ENCODE data around the gene P2RX5.
A peak's percentile ranks its signal among the peaks of the same experiment; 100 is the strongest.
"Not testable (repeated sequence)": the region's sequence is repeated elsewhere in the genome, so short reads cannot be mapped to it uniquely, and the experiment has no call there.

The P2RX5 gene

DNA sequence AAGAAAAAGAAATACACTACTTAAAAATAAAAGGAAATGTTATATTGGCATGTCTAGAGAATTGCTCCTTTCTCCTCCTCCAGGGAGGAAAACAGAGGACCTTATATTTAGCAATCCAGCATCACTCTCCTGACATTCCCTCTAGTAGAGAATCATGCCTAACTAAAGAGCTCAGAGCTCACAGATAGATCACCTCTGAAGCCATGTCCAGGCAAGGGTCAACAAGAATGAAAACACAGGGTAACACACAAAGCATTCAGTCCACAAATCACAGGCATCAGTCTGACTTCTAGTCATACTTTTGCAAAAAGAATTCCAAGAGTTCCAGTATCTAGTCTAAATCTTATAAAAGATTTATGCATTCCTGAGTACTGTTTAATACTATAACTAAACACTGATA, 23.3 kb upstream of the P2RX5 start:
- in situ Hi-C loops (cut with HindIII; ENCODE audit: low pct_ligation_motif_present, low pct_unique_long_range_greater_than_20kb, low sequenced_read_pairs), result no loop called here
- DNase-seq, result no peak

DNA sequence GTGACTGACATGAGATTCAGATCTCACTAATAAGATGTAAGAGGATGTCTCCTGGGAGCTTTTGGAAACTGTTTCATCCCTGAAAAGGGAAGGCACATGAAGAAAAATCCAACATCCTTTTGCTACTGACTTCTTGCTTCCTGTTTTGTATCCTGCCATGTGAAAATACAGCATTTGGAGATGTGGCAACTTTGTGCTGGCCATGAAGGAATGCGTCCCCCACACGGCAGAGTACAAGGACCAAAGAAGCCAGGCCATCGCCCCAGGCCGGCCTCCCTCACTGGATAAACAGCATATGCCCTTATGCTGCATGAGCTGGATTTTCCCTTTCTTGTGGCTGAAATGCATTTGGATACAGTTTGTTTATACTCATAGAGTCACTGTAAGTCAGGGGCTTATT, 22.2 kb upstream of the P2RX5 start:
- in situ Hi-C loops (cut with HindIII; ENCODE audit: low pct_ligation_motif_present, low pct_unique_long_range_greater_than_20kb, low sequenced_read_pairs), result no loop called here
- no peak for DNase-seq

DNA sequence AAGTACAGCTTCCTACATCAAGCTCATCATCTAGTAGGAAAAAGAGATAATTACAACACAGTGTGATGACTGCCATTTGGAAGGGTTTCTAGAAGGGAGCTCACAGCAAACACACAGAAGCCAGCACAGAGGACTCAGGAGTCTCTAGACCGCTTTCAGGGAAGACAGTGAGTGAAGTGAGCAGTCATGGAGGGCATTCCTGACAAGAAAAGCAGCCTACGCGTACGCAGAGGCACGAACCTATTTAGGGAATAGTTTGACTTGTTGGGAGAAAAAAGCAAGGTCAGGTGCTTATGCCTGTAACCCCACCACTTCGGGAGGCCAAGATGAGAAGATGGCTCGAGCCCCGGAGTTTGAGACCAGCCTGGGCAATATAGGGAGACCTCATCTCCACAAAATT, 19.3 kb upstream of the P2RX5 start:
- no peak for DNase-seq
- in situ Hi-C loops (cut with HindIII; ENCODE audit: low pct_ligation_motif_present, low pct_unique_long_range_greater_than_20kb, low sequenced_read_pairs), result no loop called here

DNA sequence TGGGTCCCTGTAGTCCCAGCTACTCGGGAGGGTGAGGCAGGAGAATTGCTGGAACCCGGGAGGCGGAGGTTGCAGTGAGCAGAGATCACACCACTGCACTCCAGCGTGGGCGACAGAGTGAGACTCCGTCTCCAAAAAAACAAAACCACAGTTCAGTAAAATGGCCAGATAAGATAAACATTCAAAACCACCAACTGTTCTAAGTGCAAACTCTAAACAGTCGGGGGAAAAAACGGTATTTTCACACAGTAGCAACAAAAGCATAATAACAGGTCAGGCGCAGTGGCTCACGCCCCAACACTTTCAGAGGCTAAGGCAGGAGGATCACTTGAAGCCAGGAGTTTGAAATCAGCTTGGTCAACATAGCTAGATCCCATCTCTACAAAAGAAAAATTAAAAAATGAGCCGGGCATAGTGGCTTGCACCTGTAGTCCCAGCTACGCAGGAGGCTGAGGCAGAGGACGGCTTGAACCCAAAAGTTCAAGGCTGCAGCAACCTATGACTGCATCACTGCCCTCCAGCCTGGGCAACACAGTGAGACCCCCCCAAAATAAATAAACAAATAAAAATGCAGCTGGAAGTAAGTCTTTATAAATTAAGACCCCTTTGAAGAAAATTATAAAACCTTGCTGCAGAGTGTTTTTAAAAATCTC, 17.0 kb upstream of the P2RX5 start:
- DNase-seq, result no peak
- in situ Hi-C loops (cut with HindIII; ENCODE audit: low pct_ligation_motif_present, low pct_unique_long_range_greater_than_20kb, low sequenced_read_pairs), result no loop called here

DNA sequence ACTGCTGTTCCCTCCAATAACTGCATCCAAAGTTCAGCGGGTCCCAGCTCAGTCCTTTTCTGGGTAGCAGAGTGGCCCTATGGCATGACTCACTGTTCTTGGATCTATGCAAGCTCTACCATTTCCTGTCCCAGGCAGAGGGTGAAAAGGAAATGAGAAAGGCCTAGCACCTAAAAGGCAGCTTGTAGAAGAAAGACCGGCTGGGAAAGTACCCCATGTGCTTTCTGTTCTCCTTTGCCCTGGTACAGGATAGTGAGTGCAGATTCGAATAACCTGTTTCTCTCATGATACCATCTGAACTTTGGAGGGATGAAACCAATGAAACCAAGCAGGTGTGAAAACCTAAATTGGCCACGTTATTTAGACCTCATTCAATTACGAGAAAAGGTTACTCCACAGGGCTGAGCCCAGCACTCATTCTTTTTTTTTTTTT, 15.0 kb upstream of the P2RX5 start:
- in situ Hi-C loops (cut with HindIII; ENCODE audit: low pct_ligation_motif_present, low pct_unique_long_range_greater_than_20kb, low sequenced_read_pairs), result no loop called here
- peak; percentile 59 for DNase-seq

DNA sequence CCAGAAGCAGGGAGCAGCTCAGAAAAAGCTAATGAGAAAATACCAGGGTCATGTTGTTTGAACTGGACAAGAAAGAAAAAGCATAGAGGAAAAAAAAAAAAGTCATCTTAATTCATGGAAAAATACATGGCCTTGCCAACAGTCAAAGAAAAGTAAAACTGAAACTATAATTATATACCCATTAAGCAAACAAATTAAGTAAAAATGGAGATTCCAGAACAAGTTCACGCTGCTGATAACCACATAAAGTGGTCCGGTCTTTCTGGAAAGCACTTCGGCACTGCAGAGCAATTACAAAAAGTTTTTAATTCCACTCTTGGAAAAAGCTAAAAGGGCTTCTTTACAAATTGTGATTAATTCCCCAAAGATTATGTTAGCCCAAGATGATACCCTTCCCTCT, 12.4 kb upstream of the P2RX5 start:
- in situ Hi-C loops (cut with HindIII; ENCODE audit: low pct_ligation_motif_present, low pct_unique_long_range_greater_than_20kb, low sequenced_read_pairs), result no loop called here
- no peak for DNase-seq

DNA sequence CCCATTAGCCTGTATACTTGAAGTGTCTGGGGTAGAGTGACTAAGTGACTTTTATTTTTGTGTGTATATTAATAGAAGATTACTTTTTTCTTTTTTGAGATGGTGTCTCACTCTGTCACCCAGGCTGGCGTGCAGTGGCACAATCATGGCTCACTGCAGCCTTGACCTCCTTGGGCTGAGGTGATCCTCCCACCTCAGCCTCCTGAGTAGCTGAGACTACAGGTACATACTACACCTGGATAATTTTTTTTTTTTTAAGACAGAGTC, 9.7 kb upstream of the P2RX5 start:
- DNase-seq; in situ Hi-C loops (cut with HindIII; ENCODE audit: low pct_ligation_motif_present, low pct_unique_long_range_greater_than_20kb, low sequenced_read_pairs): not testable (repeated sequence)

DNA sequence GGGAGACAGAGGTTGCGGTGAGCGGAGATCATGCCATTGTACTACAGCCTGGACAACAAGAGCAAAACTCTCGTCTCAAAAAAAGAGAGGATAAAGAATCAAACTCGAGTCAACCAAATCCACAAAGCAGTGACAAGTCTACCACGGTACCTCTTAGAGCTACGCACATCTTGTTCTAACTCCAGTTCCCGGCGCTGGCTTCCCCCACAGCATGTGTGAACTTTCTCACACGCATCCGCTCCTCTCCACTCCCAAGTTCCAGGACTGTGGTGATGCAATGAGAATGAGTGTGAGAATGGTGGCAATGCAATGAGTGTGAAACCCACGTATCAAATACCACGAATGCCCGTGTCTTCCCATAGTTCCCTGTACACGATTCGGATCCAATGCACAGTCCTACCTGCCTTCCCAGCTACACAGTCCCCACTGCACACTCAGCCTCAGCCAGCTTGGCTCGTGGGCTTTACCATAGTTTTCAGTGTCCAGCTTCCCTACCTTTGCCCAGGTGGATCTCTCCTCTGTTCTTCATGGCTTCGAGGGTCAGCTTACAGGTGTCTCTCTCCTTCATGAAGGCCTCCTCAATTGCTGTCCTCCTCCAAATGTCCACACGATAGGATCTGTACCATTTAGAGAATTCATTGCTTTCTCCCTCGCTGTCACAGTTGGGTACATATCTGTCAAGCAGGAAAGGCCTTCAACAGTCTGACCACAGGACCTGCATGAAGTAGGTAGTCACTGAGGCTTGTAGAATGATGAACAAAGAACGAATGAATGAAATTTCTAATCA, 9.2 kb upstream of the P2RX5 start:
- no peak for DNase-seq
- in situ Hi-C loops (cut with HindIII; ENCODE audit: low pct_ligation_motif_present, low pct_unique_long_range_greater_than_20kb, low sequenced_read_pairs), result no loop called here

DNA sequence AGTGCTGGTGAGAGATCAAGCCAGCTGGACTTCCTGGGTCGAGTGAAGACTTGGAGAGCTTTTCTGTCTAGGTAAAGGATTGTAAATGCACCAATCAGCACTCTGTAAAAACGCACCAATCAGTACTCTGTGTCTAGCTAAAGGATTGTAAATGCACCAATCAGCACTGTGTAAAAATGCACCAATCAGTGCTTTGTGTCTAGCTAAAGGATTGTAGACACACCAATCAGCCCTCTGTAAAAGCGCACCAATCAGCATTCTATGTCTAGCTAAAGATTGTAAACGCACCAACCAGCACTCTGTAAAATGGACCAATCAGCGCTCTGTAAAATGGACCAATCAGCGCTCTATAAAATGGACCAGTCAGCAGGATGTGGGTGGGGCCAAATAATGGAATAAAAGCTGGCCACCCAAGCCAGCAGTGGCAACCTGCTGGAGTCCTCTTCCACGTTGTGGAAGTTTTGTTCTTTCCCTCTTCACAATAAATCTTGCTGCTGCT, 6.1 kb upstream of the P2RX5 start:
- DNase-seq; in situ Hi-C loops (cut with HindIII; ENCODE audit: low pct_ligation_motif_present, low pct_unique_long_range_greater_than_20kb, low sequenced_read_pairs): not testable (repeated sequence)

DNA sequence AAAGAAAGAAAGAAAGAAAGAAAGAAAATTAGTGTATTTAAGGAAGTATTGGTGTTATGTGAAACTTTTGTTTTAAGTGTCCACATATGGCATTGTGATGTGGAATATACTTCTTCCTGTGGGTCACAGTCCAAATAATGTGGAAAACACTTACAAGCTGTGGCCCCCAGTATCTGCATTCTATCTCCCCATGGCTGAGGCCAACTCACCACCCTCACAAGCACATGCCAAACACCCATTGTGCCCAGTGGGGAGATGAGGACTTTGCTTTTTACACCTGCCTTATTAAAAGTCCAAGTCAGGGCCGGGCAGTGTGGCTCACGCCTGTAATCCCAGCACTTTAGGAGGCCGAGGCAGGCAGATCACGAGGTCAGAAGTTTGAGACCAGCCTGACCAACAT, 4.0 kb upstream of the P2RX5 start:
- DNase-seq, result no peak
- in situ Hi-C loops (cut with HindIII; ENCODE audit: low pct_ligation_motif_present, low pct_unique_long_range_greater_than_20kb, low sequenced_read_pairs), result no loop called here

DNA sequence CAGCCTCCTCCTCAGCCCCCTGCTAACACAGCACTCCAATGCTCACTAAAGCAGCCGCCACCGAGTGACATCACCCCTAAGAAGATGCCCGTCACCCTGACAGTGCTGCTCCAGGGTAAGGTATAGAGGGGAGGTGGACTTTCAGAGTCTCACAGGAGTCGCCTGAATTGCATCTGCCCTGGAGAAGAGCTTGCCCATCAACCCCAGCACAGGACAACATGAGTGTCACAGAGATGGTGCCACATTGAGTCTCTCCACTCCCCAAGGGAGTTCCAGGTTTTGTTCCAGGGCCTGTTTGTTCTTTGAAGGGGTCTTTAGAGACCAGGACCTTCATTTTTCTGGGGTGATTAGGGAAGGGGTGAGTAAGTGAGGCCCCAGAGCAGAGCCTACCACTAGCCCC, 2.2 kb upstream of the P2RX5 start:
- in situ Hi-C loops (cut with HindIII; ENCODE audit: low pct_ligation_motif_present, low pct_unique_long_range_greater_than_20kb, low sequenced_read_pairs), result no loop called here

DNA sequence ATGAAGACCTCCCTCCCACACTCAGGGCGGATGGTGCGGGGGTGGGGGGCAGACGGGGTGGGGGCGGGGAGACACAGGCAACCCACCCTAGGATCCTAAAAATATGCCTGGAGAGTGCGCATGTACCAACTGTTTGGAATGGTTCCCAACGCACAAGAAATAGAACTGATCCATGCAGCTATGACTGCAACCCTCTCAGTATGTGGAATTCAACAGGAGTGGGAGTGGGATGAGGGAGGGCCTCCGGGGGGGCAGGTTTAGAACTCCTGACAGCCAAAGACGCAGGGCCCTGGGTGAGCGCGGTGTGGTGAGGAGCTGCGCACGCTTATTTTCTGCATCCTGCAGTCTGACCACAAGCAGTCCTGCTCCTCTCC, 1.1 kb upstream of the P2RX5 start:
- in situ Hi-C loops (cut with HindIII; ENCODE audit: low pct_ligation_motif_present, low pct_unique_long_range_greater_than_20kb, low sequenced_read_pairs), result no loop called here
- DNase-seq, result no peak

More for the DNA sequence above, 2.2 kb upstream of the P2RX5 start:
- no peak for DNase-seq

DNA sequence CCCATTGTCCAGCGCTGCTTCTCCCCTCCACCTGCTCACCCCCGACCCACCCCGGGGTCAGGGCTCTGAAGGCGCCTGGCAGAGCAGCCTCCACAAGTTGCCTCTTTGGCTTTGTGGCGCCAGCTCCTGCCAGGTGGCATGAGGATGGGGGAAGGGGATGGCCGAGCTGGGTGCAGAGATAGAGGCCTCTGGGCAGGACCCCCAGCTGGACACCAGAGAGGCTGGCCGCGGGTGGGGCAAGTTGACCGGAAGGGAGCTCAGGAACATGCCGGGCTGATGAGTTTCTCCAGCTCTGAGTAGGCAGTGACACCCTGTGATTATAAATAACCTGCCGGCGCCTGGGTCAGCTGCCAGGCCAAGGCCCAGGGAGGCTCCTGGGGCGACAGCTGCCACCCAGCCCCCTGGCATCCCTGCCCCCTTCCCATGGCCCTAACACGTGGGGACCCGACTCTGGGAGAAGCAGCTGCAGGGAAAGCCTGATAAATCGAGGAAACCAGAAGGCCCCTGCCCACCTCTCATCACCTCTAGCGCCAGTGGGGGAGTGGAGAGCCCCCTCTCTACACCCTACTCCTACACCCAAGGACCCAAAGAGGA, 729 bp downstream of the P2RX5 start:
- DNase-seq, result peak; percentile 50
- in situ Hi-C loops (cut with HindIII; ENCODE audit: low pct_ligation_motif_present, low pct_unique_long_range_greater_than_20kb, low sequenced_read_pairs), result no loop called here

DNA sequence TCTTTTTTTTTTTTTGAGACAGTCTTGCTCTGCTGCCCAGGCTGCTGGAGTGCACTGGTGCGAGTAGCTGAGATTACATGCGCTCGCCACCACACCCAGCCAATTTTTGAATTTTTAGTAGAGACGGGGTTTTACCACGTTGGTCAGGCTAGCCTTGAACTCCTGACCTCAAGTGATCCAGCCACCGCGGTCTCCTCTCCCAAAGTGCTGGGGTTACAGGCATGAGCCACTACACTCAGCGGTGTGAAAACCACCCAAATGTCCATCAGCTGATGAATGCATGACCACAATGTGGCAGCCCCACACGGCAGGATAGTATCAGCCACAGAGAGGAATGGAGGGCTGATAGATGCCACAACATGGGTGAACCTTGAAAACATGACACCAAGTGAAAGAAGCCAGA, 2.1 kb downstream of the P2RX5 start:
- DNase-seq, result no peak
- in situ Hi-C loops (cut with HindIII; ENCODE audit: low pct_ligation_motif_present, low pct_unique_long_range_greater_than_20kb, low sequenced_read_pairs), result no loop called here

DNA sequence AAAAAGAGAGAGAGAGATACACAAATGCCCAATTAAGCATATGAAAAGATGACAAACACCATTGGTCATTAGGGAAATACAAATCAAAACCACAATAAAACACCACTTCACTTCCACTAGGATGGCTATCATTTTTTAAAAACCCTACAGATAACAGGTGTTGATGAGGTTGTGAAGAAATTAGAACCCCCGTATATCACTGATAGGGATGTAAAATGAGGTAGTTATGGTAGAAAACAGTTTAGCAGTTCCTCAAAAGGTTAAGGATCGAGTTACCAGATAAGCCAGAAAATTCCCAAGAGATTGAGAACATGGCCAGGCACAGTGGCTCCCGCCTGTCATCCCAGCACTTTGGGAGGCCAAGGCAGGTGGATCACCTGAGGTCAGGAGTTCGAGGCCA, 2.8 kb downstream of the P2RX5 start:
- in situ Hi-C loops (cut with HindIII; ENCODE audit: low pct_ligation_motif_present, low pct_unique_long_range_greater_than_20kb, low sequenced_read_pairs), result no loop called here
- no peak for DNase-seq

DNA sequence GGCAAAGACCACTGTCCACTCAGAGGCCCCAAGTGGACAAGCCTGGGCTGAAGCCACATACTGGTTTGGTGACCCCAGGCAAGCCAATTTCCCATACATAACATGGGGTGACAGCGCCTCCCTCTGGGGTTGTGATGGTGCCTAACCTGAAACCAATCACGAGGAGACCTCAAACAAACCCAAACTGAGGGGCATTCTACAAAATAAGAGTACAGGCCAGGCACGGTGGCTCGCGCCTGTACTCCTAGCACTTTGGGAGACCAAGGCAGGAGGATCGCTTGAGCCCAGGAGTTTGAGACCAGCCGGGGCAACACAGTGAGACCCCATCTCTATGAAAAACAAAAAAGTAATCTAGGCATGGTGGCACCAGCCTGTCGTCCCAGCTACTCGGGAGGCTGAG, 3.6 kb downstream of the P2RX5 start:
- no peak for DNase-seq
- in situ Hi-C loops (cut with HindIII; ENCODE audit: low pct_ligation_motif_present, low pct_unique_long_range_greater_than_20kb, low sequenced_read_pairs), result no loop called here

DNA sequence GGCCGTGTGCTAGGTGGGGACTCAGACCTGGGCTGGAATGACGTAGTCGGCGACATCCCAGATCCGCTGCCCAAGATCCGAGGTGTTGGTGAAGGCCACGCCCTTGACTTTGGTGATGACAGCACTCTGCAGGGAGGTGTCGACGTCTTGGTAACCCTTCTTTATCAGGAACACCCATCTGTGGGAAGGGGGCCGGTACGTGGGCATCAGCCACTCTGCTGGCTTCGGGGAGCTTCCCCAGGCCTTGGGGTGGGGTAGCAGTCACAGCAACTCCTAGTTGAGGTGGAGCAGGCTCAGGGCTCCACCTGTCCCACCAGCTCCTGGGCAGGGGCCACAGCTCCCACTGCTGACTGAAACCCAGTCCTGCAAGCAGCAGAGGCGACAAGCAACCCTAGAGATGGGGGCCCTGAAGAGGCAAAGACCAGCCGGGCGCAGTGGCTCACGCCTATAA, 4.3 kb downstream of the P2RX5 start:
- in situ Hi-C loops (cut with HindIII; ENCODE audit: low pct_ligation_motif_present, low pct_unique_long_range_greater_than_20kb, low sequenced_read_pairs), result no loop called here
- DNase-seq, result no peak

DNA sequence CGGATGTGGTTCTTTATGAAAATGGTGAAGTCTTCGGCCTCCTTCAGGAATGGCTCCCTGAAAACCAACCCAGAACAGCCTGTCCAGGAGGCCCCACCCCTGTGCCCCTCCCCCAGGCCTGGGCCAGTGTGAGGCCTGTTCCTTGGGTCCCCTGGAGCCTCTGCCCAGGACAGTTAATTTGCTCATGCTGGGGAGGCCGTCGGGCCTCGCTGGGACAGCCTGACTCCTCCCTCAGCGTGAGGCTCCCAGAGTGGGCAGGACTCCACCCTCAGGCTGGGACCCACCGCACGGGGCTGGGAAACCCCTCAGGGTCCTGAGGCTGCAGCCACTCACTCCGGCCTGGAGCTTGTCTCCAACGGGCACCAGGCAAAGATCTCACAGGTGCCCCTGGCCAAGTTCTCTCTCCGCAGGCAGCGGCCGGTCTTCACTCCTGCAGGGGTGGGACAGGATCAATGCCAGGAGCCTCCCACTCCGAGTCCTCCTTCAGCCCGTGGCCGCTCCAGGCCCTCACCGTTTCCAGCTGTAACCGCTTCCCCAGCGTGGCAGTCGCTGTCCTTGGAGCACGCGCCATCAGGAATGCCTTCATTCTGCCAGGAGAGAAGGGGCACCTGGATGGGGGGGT, 5.8 kb downstream of the P2RX5 start:
- no peak for DNase-seq
- in situ Hi-C loops (cut with HindIII; ENCODE audit: low pct_ligation_motif_present, low pct_unique_long_range_greater_than_20kb, low sequenced_read_pairs), result no loop called here

DNA sequence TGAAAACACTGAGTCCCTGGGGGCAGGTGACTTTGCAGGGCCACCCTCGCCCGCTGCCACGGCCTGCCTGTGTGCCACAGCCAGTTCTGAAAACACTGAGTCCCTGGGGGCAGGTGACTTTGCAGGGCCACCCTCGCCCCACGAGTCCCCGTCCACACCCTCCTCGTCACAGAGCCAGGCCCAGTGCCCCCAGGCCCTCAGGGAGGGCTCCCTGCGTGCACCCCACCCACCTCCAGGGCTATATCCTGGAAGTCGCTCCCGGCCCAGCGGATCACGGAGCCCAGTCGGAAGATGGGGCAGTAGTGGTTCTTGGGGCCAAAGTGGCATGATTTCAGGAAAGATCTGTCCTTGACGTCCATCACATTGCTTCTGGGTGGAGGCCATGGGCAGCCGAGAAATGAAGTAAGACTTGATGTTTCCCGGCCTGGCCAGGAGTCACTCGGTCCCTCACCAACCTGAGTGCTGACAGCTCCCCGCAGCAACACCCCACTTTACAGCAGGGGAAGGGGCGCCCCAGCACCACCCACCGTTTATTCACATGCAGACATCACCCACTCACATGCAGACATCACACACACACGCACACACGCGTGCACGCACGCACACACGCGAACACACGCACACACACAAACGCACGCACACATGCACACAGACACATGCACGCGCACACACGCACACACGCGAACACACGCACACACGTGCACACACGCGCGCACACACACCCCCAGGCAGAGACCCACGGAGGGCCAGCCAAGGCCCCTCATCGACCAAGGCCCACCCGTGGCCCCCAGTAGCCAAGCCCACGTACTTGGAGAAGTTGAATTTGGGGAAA, 6.5 kb downstream of the P2RX5 start:
- no peak for DNase-seq
- in situ Hi-C loops (cut with HindIII; ENCODE audit: low pct_ligation_motif_present, low pct_unique_long_range_greater_than_20kb, low sequenced_read_pairs), result no loop called here
